ENCODE measurements around the gene ANKFN1.

DNA sequence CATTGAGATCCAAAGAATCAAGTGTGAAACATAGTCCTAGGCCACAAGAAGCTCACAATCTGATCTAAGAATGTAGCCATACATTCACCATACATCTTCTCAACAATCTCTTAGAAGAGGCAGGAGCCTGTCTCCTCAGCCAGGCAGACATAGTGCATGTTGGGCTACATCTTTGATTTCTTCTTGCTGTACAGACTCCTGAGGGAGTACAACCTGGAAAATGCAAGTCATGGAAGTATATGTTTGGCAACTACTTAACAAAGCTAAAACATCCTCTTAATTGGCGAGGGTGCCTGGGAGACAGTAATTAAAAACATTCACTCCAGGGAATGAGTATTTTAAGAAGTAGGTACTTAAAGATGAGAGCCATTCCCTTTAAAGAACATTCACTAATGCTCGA lies 361.0 kb downstream of the ANKFN1 start:
- TF ChIP-seq POLR2A (IDR thresholded peaks at IDR 0.05) (no peak), POLR2AphosphoS5 (IDR thresholded peaks at IDR 0.05) (no peak)
- TF ChIP-seq, protein P1, sequence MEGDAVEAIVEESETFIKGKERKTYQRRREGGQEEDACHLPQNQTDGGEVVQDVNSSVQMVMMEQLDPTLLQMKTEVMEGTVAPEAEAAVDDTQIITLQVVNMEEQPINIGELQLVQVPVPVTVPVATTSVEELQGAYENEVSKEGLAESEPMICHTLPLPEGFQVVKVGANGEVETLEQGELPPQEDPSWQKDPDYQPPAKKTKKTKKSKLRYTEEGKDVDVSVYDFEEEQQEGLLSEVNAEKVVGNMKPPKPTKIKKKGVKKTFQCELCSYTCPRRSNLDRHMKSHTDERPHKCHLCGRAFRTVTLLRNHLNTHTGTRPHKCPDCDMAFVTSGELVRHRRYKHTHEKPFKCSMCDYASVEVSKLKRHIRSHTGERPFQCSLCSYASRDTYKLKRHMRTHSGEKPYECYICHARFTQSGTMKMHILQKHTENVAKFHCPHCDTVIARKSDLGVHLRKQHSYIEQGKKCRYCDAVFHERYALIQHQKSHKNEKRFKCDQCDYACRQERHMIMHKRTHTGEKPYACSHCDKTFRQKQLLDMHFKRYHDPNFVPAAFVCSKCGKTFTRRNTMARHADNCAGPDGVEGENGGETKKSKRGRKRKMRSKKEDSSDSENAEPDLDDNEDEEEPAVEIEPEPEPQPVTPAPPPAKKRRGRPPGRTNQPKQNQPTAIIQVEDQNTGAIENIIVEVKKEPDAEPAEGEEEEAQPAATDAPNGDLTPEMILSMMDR (IDR thresholded peaks at IDR 0.05): no peak
